MM.1S (cell line): ENCODE measurements around the gene PEX14.

ENCODE experiments used
- DNase-seq: peaks from one replicate; pipeline ENCODE4 v3.0.0-alpha.2; 2015
- H2AFZ ChIP-seq: fragments of 300-600 bp; sonication (generic); 2 replicates; pipeline ENCODE4 v1.6.0; 2016; ENCODE audit warnings: antibody characterized with exemption, low read length
- H3F3A ChIP-seq: fragments of 300-600 bp; sonication (generic); 2 replicates; pipeline ENCODE4 v1.6.1; 2016; ENCODE audit warnings: mild to moderate bottlenecking, antibody characterized with exemption, low read length, moderate library complexity, mixed read lengths; ENCODE audit not compliant: insufficient read depth
- H3K27ac ChIP-seq: fragments of 300-600 bp; sonication (generic); 2 replicates; pipeline ENCODE4 v1.5.1; 2016; ENCODE audit warnings: mild to moderate bottlenecking, low read length
- H3K27me3 ChIP-seq: fragments of 300-600 bp; sonication (generic); replicated peaks from 2 replicates; pipeline ENCODE4 v1.6.0; 2016; ENCODE audit warnings: low read length; ENCODE audit not compliant: insufficient read depth
- H3K36me3 ChIP-seq: fragments of 300-600 bp; sonication (generic); replicated peaks from 2 replicates; pipeline ENCODE4 v1.6.1; 2016; ENCODE audit warnings: mild to moderate bottlenecking, low read length, mixed read lengths; ENCODE audit not compliant: insufficient read depth
- H3K4me1 ChIP-seq: fragments of 300-600 bp; sonication (generic); 2 replicates; pipeline ENCODE4 v1.6.1; 2016; ENCODE audit warnings: low read length, mixed read lengths
- H3K4me2 ChIP-seq: fragments of 300-600 bp; sonication (generic); 2 replicates; pipeline ENCODE4 v1.6.0; 2016; ENCODE audit warnings: low read depth, low read length
- H3K4me3 ChIP-seq: fragments of 300-600 bp; sonication (generic); 2 replicates; pipeline ENCODE4 v1.5.1; 2016; ENCODE audit warnings: low read length, mixed read lengths
- H3K79me2 ChIP-seq: fragments of 300-600 bp; sonication (generic); 2 replicates; pipeline ENCODE4 v1.6.1; 2016; ENCODE audit warnings: mixed run types, low read length, mixed read lengths
- H3K9ac ChIP-seq: fragments of 300-600 bp; sonication (generic); 2 replicates; pipeline ENCODE4 v1.6.1; 2016; ENCODE audit warnings: low read length, mixed read lengths
- H3K9me2 ChIP-seq: fragments of 300-600 bp; sonication (generic); replicated peaks from 2 replicates; pipeline ENCODE4 v1.6.1; 2016; ENCODE audit warnings: mild to moderate bottlenecking, low read length, mixed read lengths; ENCODE audit not compliant: insufficient read depth
- H3K9me3 ChIP-seq: fragments of 300-600 bp; sonication (generic); replicated peaks from 2 replicates; pipeline ENCODE4 v1.6.1; 2016; ENCODE audit warnings: mild to moderate bottlenecking, low read length, mixed read lengths; ENCODE audit not compliant: insufficient read depth
- H4K20me1 ChIP-seq: fragments of 300-600 bp; sonication (generic); 2 replicates; pipeline ENCODE4 v1.6.1; 2016; ENCODE audit warnings: mild to moderate bottlenecking, low read length, moderate library complexity, mixed read lengths; ENCODE audit not compliant: insufficient read depth
- EZH2 ChIP-seq: fragments of 300-600 bp; sonication (generic); optimal IDR thresholded peaks from 2 replicates; pipeline ENCODE3; 2017; ENCODE audit warnings: low read depth, mild to moderate bottlenecking, antibody characterized with exemption, low read length, mixed read lengths
- EZH2phosphoT487 ChIP-seq: fragments of 300-600 bp; sonication (generic); IDR thresholded peaks from 2 replicates; pipeline ENCODE4 v1.6.1; 2018; ENCODE audit warnings: antibody characterized with exemption, low read length
- TF ChIP-seq, protein P1 (sequence below): fragments of 300-600 bp; sonication (generic); IDR thresholded peaks from 2 replicates; pipeline ENCODE4 v1.5.1; 2016; ENCODE audit warnings: antibody characterized with exemption, low read length, mixed read lengths

The PEX14 gene

DNA sequence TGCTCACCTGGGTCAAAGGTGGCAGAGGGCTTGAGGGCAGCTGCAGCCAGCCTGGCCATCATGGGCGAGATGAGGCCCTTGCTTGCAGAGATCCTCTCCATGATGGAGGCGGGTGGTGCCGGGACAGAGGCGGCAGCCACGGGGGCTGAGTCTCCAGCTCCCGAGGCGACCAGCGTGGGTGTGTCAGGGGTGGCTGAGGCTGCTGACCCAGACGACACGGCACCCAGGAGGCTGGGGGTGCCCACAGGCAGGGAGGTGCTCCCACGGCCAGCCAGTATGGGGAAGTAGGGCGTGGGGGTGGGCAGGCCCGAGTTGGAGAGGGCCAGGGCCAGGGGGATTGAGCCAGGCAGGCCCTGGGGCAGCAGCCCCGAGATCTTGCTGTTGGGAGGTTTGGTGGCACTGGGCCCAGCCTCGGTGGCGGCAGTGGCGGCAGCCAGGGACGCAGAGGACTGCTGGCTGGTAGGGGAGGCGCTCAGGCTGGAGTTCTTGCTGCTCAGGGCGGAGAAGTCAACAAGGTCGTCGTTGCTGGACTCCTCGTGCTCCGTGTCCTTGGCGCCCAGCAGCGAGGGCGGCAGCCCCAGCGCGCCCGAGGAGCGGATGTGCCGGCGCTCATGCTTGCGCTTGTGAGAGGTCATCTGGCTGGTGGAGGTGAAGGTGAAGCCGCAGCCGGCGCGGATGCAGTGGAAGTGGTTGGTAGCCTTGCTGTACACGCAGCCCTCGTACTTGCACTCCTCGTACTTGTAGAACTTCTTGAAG, 178.8 kb downstream of the PEX14 start:
- TF ChIP-seq EZH2phosphoT487 (no peak), EZH2 (no peak)
- TF ChIP-seq, protein P1, sequence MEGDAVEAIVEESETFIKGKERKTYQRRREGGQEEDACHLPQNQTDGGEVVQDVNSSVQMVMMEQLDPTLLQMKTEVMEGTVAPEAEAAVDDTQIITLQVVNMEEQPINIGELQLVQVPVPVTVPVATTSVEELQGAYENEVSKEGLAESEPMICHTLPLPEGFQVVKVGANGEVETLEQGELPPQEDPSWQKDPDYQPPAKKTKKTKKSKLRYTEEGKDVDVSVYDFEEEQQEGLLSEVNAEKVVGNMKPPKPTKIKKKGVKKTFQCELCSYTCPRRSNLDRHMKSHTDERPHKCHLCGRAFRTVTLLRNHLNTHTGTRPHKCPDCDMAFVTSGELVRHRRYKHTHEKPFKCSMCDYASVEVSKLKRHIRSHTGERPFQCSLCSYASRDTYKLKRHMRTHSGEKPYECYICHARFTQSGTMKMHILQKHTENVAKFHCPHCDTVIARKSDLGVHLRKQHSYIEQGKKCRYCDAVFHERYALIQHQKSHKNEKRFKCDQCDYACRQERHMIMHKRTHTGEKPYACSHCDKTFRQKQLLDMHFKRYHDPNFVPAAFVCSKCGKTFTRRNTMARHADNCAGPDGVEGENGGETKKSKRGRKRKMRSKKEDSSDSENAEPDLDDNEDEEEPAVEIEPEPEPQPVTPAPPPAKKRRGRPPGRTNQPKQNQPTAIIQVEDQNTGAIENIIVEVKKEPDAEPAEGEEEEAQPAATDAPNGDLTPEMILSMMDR: no peak
- DNase-seq: no peak
- H4K20me1 ChIP-seq: no peaks in the 10 kb centered on the region
- no peak overlapping the region for H3K4me2 ChIP-seq
- H3F3A ChIP-seq: no peaks in the 10 kb centered on the region
- no peaks in the 10 kb centered on the region for H3K79me2 ChIP-seq
- H3K9me3 ChIP-seq: no peaks in the 10 kb centered on the region
- H3K36me3 ChIP-seq: no peaks in the 10 kb centered on the region
- no peaks in the 10 kb centered on the region for H3K4me1 ChIP-seq
- no peak overlapping the region for H3K27ac ChIP-seq
- H3K9me2 ChIP-seq: no peaks in the 10 kb centered on the region
- no peak overlapping the region for H2AFZ ChIP-seq
- no peak overlapping the region for H3K9ac ChIP-seq
- H3K4me3 ChIP-seq: no peak overlapping the region
- peaks cover 90% of the 10 kb centered on the region for H3K27me3 ChIP-seq

DNA sequence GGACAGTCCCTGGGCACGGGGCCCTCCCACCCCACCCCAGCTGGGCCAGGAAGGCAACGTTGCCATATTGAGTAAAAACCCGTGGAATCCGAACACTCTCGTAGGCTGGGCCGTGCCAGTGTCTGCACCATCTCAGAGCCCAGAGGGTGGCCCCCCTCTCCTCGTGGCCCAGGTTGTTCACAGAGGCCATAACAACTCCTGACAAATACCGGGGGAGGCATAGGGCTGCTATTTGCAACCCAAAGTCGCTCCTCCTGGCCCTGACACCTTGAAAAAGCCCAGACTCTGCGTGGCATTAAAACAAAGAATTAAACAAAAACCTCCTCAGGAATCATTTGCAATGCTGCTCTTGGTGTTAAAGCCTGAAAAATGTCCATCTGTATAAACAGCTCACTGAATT, 180.3 kb downstream of the PEX14 start:
- H3K27me3 ChIP-seq: peaks cover 93% of the 10 kb centered on the region
- TF ChIP-seq EZH2phosphoT487: no peak
- no peak for TF ChIP-seq EZH2
- no peak overlapping the region for H3K27ac ChIP-seq
- no peak overlapping the region for H3K4me2 ChIP-seq
- no peaks in the 10 kb centered on the region for H3K9me2 ChIP-seq
- no peak for DNase-seq
- no peaks in the 10 kb centered on the region for H4K20me1 ChIP-seq
- no peaks in the 10 kb centered on the region for H3K9me3 ChIP-seq
- no peak overlapping the region for H2AFZ ChIP-seq
- H3K79me2 ChIP-seq: no peaks in the 10 kb centered on the region
- H3K4me1 ChIP-seq: no peaks in the 10 kb centered on the region
- no peaks in the 10 kb centered on the region for H3F3A ChIP-seq
- no peaks in the 10 kb centered on the region for H3K36me3 ChIP-seq
- H3K9ac ChIP-seq: no peak overlapping the region
- no peak overlapping the region for H3K4me3 ChIP-seq

DNA sequence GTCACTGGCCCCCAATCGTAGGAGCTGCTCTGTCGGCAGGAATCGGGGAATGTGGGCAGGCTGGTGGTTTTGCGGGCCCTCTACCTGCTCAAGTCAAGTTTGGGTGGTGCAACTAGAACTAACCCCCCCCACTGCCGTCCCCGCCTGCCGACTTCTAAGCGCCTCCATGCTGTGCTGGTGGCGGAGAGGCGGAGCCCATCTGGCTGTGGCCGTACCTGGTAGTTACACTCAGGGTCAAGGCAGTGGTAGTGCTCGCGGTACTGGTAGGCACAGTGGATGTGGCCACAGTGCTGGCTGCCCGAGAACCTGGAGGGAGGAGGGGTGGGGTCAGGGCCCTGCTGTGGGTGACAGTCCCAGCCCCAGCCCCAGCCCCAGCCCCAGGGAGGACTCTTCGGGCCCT, 181.7 kb downstream of the PEX14 start:
- DNase-seq: no peak
- H3K4me1 ChIP-seq: no peaks in the 10 kb centered on the region

More for the DNA sequence above, 181.7 kb downstream of the PEX14 start:
- Histone ChIP-seq H3K9me2 (no peaks in the 10 kb centered on the region), H3K36me3 (no peaks in the 10 kb centered on the region), H3F3A (no peaks in the 10 kb centered on the region), H3K9me3 (no peaks in the 10 kb centered on the region), H3K79me2 (no peaks in the 10 kb centered on the region), H3K4me2 (no peak overlapping the region), H3K27ac (no peak overlapping the region), H2AFZ (no peak overlapping the region), H4K20me1 (no peaks in the 10 kb centered on the region), H3K9ac (no peak overlapping the region), H3K4me3 (no peak overlapping the region), H3K27me3 (peaks cover 90% of the 10 kb centered on the region)
- TF ChIP-seq, protein P1: no peak
- TF ChIP-seq EZH2 (no peak), EZH2phosphoT487 (no peak)
